ENCODE measurements around the gene NTNG2. TPM values are rescaled to one million over a fixed set of nuclear protein-coding genes. Genes with fewer than 3 reads are reported as not detected.
"Not testable (repeated sequence)": the region's sequence is repeated elsewhere in the genome, so short reads cannot be mapped to it uniquely, and the experiment has no call there.

The NTNG2 gene, protein sequence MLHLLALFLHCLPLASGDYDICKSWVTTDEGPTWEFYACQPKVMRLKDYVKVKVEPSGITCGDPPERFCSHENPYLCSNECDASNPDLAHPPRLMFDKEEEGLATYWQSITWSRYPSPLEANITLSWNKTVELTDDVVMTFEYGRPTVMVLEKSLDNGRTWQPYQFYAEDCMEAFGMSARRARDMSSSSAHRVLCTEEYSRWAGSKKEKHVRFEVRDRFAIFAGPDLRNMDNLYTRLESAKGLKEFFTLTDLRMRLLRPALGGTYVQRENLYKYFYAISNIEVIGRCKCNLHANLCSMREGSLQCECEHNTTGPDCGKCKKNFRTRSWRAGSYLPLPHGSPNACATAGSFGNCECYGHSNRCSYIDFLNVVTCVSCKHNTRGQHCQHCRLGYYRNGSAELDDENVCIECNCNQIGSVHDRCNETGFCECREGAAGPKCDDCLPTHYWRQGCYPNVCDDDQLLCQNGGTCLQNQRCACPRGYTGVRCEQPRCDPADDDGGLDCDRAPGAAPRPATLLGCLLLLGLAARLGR
- 1.6 TPM for total RNA-seq

DNA sequence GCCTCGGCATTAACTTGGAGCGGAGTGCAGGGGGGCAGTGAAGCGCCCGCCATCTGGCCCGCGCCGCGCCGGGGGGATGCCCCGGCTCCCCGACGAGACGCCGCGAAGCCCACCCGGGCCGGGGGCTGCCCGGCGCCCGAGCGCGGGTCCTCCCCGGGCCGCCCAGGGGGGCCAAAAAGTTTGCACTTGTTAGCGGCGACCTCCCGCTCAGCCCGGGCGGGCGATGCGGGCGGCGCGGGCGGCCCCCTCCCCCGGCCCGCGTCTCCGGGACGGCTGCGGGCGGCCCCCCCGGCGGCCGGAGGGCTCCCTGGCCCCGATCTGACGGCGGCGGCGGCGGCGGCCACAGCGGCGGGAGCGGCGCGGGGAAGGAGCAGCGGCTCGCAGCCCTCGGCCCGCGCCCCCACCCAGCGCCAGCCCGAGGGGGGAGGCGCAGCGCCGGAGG is at the start of gene NTNG2:
Gene NTNG2, plus strand, starts transcription at position 316 of the 442 bp plus-strand sequence. CDS start 4,774 bp downstream, outside the sequence.
- DNase-seq: no peak

DNA sequence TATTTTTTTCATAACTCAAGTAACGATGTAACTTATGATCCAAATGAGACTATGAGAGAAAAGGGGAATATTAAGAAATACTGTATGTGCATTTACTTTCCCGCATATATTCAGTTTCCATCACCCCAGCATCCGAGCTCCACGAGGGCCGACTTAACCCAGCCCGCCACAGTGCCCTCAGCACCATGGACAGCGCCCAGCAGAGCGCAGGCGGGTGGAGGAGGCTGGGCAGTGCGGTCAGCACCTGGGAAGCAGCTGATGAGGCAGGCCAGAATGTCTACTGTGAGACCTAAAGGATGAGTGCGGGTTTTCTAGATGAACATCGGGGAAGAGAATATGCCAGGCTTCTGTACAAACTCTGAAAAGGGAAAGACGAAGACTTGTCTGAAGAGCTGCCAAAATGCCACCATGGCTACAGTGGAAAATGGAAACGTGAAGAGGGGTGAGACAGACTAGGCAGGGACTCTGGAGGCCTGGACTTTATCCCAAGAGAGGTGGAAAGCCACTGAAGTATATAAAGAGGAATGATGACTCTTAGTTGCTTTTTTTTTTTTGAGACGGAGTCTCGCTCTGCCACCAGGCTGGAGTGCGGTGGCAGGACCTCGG is 47.7 kb upstream of the NTNG2 start:
- no peak for DNase-seq

DNA sequence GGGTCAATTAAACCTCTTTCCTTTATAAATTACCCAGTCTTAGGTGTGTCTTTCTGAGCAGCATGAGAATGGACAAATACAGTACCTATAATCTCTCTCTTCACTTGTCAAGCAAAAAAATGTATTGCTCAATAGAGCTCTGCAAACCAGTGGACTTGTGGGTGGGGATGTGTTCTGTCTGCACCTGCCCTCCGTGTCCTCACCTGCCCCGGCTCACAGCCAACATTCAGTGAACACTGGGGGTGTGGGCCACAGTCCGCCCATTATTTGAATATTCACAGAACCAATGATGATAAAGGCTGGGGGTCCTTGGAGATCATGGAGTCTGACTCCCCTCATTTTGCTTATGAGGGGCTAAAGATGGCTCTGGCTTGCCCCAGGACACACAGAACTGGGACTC is 45.3 kb upstream of the NTNG2 start:
- DNase-seq: no peak

DNA sequence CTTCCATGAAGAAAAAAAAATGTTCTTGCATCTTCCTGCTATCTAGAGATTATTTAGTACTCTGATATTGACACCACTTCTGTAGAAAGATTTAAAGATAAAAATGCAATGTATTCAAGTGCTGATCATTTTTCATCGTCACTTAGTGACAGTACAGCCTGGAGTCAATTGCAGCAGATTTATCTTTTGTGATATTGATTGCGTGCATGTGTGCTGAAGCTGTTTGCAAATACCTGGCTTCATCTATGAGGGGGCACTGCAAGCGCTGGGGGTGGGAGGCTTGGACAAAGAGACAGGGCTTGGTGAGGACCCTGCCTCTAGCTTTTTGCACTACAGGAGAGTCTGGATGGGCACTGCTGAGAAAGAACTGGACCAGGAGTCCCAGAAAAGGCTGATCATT is 44.2 kb upstream of the NTNG2 start:
- DNase-seq: no peak

DNA sequence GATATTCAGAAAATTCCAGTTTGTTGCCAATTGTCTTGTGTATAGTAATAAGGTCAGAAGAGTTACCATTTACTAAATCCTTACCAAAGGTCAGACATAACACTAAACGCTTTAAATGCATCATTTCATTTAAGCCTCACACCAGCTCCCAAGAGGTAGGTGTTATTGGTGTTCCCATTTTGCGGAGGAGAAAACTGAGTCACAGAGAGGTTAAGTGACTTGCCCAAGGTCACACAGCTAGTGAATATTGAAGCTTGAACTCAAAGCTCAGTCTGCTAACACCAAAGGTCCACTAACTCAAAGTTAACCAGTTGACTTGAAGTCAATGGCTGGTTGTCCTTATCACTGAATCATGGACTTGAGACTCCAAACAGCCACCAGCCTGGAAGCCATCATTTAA is 40.8 kb upstream of the NTNG2 start:
- no peak for DNase-seq

DNA sequence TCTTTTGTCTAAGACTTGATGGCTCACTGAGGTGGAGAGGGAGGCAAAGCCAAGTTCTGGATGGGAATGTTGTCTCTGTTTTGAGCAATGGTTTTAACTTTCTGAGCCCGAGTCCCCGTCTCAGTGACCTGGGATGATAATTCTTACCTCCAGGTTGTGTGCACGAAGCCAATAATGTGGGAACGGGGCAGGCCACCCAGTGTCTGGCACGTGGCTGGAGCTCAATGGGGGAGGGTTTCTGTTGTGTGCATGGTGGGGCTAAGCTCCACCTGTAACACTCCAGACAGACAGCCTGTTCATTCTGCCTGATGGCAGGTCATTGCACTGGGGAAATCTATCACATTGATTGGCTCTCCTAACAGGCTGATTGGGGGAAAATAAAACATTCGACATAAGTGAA is 37.1 kb upstream of the NTNG2 start:
- DNase-seq: no peak

DNA sequence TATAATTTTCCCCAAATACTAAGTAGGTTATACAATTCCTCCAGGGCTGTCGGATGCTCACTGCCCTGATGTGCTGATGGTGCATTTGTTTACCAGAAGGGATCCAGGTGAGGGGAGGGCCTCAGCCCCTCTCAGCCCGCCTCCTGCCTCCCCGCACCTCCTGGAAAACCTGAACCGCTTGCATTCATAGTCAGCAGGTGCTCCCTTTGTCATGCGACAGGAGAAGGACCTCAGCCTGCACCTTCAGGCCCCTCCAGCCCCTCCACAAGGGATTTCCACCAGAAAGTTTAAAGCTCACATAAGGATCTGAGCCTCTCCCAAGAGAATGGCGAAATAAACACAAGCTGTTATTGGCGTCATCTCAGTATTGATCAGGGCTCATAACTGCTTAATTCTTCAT is 36.5 kb upstream of the NTNG2 start:
- no peak for DNase-seq

DNA sequence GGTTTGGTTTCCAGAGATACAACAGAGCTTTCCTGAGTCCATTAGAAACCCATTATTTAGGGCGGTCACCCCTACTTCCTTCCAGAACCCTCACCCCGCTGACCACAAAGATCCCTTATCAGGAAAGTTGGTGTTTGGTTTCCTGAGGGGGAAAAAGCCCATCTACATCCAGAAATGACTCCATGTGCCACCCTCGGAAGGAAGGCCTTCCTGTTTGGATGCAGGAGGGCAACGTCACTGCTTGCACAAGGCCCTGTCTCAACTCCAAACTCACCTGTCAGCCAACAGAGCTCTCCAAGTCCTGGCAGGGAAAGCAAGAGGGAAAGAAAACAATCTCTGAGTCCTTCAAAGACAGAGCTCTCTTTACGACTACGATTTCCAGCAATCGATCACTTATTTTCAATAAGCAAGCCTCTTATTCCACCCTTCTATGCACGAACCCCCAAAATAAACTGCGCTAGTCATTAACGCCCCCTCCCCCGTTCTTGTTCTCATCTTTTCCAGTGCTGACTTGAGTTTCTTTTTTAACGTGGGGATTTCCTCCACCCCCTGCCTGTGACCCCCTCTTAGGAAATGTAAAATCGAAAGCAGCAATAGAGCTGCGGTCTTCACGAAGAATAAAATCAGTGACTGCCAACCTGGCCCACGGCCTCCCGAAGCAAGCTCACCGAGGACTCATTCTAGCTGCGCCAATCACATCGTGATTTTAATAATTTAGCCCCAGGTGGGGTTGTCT is 35.7 kb upstream of the NTNG2 start:
- DNase-seq: no peak

DNA sequence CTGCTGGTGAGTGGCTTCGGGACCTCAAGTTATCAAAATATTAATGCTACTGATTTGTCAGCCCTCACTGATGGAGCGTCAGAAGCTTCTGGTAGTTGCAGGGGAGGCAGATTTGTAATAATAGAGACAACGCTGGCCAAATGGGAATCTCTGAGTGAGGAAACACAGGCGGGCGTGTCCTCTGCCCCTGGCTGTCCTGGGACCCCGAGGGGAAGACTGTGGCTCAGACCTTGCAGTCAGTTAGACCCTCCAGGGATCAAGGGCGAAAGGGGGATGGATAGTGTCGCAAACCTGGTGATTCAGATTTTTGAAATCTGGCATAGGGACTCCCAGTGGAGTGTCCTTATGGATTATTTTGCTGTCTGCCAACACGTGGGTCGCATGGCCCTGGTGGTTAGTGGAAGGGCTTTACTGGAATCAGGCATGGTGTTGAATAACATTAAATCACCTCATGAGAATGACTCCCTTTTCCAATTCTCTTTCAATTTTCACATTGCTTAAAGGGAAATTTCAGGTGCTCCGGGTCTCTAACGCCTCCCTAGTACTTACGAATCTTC is 35.1 kb upstream of the NTNG2 start:
- DNase-seq: no peak

DNA sequence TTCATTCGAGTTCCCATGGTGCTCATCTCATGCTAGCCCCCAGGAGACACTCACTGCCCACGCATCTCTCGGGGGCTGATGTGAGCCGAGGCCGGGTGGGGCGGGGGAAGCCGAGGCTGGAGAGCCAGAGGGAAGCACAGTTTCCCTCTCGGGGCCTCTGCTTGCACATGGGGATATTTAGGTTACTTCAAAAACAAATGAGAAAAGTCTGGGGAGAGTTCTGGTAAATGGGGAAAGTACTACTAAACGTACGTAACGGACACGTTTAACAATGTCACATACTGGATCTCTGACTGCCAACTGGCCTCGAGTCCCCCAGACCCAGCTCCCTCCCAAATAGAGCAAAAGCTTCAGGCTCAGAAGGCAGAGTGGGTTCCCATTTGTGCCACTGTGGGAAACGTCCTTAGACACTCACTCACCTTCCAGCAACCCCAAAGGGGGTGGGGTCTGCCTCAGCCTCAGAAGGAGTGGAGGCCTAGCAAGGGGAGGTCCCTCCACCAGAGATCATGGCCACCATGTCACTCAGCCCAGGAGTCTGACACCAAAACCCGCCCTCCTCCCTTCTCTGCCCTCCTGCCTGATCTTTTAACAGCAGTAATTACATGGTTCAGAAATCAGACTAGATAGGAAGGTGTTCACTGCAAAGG is 33.8 kb upstream of the NTNG2 start:
- DNase-seq: no peak

DNA sequence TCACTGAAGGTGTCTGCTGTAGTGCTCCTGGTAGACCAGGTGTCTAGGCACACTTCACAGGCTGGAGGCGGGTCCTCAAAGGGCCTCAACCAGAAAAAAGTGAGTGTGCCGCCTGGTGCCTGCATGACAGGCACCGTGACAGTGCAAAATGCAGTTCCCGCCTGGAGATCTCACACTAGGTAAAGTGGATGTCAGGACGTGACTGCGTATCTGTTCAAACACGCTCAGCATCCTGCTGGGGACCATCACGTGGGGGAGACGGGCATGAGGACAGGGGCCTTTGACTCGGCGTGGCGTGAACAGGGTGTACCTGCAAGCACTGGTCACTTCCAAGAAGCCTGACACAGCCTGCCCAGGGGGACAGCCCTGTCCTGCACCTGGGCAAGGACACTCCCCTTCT is 32.3 kb upstream of the NTNG2 start:
- DNase-seq: no peak

DNA sequence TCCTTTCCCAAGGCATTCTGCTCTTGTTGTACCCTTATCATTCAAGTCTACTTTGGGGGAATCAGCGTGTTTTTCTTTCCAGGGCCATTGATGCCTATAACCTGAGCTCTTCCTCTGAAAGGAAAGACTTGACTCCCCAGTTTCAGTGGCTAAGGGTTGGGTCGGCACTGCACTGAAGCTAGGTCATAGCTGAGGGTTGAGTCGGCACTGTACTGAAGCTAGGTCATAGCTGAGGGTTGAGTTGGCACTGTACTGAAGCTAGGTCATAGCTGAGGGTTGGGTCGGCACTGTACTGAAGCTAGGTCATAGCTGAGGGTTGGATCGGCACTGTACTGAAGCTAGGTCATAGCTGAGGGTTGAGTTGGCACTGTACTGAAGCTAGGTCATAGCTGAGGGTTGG is 27.8 kb upstream of the NTNG2 start:
- not testable (repeated sequence) for DNase-seq

DNA sequence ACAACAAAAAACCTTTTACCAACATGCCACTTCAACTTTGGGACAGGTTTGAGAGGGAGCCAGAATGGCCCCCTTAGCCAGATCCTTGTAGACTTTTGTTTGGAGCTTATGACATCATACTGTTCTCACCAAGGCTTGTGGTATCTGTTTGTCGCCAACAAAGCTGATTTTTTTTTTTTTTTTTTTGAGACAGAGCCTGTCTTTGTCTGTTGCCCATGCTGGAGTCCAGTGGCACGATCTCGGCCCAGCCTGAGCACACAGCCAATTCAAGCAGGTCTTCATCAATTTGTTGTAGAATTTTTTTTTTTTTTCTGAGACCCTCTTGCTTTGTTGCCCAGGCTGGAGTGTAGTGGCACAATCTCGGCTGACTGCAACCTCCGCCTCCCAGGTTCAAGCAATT is 26.4 kb upstream of the NTNG2 start:
- DNase-seq: no peak

DNA sequence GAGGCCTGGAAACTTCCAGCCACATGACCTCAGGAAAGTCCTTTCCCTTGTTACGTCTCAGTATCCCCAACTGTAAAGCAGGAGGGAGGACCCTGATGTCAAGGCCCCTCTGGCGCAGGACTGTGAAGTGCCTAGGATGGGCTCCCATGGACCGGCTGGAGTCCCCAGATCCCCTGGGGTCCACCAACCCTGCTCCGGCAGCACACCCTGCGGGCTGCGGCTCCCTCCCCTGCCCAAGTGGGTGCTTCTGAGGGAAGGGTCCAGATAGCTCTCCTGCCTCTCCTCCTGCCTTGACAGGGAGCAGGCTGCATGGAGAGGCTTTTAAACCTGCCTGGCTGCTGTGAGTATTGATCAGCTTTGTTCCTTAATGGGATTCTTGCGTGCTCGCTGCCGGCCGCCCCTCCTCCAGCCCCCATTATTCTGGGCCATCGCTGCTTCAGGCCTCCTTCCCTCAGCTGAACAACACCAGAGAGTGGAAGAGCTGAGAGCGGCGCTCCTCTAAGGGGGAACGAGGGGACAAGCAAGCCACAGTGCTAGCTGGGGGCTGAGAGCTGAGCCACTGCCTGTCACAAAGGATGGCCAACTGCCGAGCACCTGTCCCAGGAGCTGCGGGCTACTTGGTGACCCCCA is 25.6 kb upstream of the NTNG2 start:
- no peak for DNase-seq

DNA sequence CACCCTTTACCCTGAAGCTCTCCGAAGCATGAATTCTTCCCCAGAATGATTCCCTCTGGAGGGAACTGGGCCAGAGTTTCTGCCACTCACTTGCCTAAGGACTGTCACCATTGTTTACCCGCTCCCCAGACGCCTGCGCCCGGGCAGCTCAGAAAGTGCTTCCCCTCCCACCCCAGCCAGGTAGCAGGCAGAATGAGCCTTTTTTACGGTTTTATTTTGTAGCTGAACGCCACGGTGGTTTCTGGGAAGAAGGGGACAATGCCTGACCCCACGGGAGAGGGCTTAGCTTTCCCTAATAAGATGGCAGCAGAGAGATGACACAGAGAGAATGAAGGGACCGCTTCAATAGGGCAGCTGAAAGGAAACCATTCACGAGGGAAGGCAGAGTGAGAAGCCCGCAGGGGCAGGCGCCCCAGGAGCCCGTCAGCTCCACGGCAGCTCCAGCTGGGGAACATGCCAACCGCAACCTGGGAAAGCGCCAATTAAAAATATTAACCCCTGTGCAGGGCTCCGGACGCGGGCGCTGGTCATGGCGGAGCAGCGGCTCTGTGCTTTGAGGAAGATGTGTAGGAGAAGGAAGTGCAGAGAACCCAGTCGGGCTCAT is 20.4 kb upstream of the NTNG2 start:
- DNase-seq: no peak

DNA sequence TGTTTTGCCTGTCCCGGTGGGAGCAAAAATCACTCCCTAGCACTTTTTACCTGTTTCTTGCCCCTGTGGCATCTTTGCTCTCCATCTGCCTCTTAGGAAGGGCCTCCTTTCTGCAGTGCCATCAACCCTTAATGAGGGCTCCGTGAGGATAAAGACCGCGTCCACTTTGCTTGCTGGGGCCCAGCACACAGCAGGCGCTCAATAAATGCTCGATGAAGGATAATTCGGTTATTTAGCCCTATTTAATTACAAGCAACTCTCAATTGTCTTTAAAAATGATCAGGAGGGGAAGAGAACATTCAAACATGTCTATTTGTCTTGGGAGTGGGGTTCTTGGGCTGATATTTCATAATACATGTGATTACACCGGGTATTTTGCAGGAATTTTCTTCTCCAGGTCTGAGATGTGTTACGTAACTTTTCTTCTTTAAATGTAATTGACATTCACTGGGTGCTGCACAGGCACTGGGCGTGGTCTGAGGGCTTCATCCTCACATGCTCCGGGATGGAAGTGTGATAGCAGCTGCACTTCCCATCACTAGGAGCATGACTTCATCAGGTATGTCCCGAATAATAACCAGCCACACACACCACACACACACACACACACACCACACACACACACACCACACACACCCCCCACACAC is 19.8 kb upstream of the NTNG2 start:
- no peak for DNase-seq

DNA sequence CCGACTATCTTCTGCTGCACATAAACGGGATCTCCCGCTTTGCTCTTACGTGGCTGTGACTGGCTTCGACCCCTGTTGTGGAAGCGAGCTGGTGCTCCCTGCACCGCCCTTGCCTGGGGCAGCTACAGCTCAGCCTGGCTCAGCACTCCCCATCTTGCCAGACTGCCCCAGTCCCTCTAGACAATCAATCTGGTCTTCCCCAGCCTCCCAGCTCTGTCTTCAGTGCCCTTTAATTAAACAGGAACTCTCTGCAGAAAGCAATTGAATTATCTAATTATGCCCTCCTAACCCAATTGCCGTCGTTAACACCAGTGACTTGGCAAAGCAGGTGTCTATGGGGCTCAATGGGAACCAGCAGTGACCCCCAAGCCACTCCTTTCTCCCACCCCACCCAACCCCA is 18.9 kb upstream of the NTNG2 start:
- no peak for DNase-seq

DNA sequence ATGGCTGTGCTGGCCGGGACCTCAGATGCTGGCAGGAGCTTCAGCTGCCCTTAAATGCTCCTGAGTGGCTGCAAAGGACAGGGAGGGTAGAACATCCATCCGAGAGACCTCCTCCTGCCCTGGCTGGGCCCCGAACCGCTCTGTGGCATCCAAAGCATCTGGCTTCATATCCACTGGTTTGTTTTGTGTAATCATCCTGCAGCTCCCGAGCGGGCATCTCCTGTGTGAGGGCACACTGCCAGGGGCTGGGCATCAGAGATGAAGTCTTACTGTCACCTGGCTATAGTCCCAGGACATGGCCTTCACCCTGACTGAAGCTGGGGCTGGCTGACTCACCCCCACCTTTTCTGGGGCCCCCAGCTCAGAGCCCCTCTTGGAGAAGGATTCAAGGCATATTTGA is 18.5 kb upstream of the NTNG2 start:
- DNase-seq: no peak

DNA sequence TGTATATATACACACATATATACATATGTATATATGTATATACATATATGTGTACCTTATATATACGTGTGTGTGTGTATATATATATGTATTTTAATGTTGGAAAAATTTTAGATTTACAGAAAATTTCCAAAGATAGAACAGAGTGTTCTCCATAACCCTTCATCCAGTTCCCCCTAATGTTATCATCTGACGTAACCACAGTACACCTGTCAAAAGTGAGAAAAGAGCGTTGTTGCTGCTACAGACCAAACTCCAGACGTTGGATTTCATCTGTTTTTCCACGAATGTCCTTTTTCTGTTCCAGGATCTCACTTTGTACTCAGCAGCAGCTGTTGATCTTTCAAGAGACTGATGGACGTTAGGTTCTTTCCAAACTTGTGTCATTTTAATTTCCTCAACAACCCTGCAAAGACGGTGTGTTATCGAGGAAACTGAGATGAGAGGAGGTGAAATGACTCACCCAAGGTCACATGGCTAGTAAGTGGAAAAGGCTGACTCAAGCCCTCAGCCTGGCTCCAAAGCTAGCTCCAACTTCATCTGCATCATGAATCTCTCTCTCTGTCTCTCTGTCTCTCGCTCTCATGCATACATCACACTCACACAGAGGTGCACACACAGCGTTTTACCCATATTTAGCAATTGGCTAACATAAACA is 17.0 kb upstream of the NTNG2 start:
- no peak for DNase-seq

DNA sequence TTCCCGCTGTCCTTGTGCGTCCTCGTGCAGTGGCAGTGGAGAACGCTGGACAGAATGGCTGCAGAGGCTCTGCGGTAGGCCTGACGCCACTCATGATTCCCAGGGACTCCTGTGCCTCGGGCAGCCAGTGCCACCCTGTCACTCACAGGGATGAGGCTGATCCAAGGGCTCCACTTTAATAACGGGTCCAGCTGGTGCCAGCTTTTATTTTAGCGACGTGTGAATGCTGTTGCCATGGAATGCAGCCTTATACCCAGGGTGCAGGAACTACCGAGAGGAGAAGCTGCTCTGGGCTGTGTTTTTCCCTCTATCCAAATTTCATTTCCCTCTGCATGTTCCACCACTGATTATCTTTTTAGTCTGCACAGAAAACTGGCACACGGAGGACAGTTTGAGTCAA is 15.8 kb upstream of the NTNG2 start:
- no peak for DNase-seq

Measured in skin of body (tissue), 2 donors.